Measurements from ENCODE around the gene SERINC3. TPM values are rescaled to one million over a fixed set of nuclear protein-coding genes. Genes with fewer than 3 reads are reported as not detected.

Gene SERINC3
- total RNA-seq, 3 donors from 2014 or later: 91.1 to 254 (median 100) TPM

GRCh38 chr20:44450281-44450889 lies 71.5 kb downstream of the SERINC3 start:
- Histone ChIP-seq H3K9me3 (no peaks in the 10 kb centered on the region), H3K4me3 (no peak overlapping the region), H3K27me3 (no peaks in the 10 kb centered on the region), H3K27ac (no peak overlapping the region), H3K36me3 (no peaks in the 10 kb centered on the region), H3K4me1 (no peaks in the 10 kb centered on the region)
- intact Hi-C loops (cut with DNase I; ENCODE audit: low total_unique reads): no loop called here
- DNase-seq (ENCODE audit: low spot score in 2 of 2): no peak
- TF ChIP-seq POLR2AphosphoS5 (IDR thresholded peaks at IDR 0.05) (no peak), POLR2A (IDR thresholded peaks at IDR 0.05) (no peak), CTCF (IDR thresholded peaks at IDR 0.05) (no peak)

GRCh38 chr20:44449864-44450263 lies 72.0 kb downstream of the SERINC3 start:
- no peak for DNase-seq (ENCODE audit: low spot score in 2 of 2)
- intact Hi-C loops (cut with DNase I; ENCODE audit: low total_unique reads): no loop called here
- no peaks in the 10 kb centered on the region for H3K4me1 ChIP-seq
- H3K27me3 ChIP-seq: no peaks in the 10 kb centered on the region
- no peak overlapping the region for H3K27ac ChIP-seq
- no peak overlapping the region for H3K4me3 ChIP-seq
- no peaks in the 10 kb centered on the region for H3K9me3 ChIP-seq
- no peaks in the 10 kb centered on the region for H3K36me3 ChIP-seq
- TF ChIP-seq POLR2AphosphoS5 (IDR thresholded peaks at IDR 0.05) (no peak), POLR2A (IDR thresholded peaks at IDR 0.05) (no peak), CTCF (IDR thresholded peaks at IDR 0.05) (no peak)

GRCh38 chr20:44448753-44449546 lies 72.9 kb downstream of the SERINC3 start:
- H3K36me3 ChIP-seq: no peaks in the 10 kb centered on the region
- H3K9me3 ChIP-seq: no peaks in the 10 kb centered on the region
- intact Hi-C loops (cut with DNase I; ENCODE audit: low total_unique reads): no loop called here
- no peak overlapping the region for H3K4me3 ChIP-seq
- H3K27me3 ChIP-seq: no peaks in the 10 kb centered on the region
- TF ChIP-seq POLR2AphosphoS5 (IDR thresholded peaks at IDR 0.05) (no peak), CTCF (IDR thresholded peaks at IDR 0.05) (no peak), POLR2A (IDR thresholded peaks at IDR 0.05) (no peak)
- H3K27ac ChIP-seq: no peak overlapping the region
- H3K4me1 ChIP-seq: no peaks in the 10 kb centered on the region
- no peak for DNase-seq (ENCODE audit: low spot score in 2 of 2)

GRCh38 chr20:44447827-44448419 lies 73.9 kb downstream of the SERINC3 start:
- TF ChIP-seq POLR2A (IDR thresholded peaks at IDR 0.05) (no peak), CTCF (IDR thresholded peaks at IDR 0.05) (no peak), POLR2AphosphoS5 (IDR thresholded peaks at IDR 0.05) (no peak)
- Histone ChIP-seq H3K27me3 (no peaks in the 10 kb centered on the region), H3K4me3 (no peak overlapping the region), H3K27ac (no peak overlapping the region), H3K9me3 (no peaks in the 10 kb centered on the region), H3K4me1 (no peaks in the 10 kb centered on the region), H3K36me3 (no peaks in the 10 kb centered on the region)
- no peak for DNase-seq (ENCODE audit: low spot score in 2 of 2)
- intact Hi-C loops (cut with DNase I; ENCODE audit: low total_unique reads): no loop called here

Other genes with a start within 250 kb of the SERINC3 start
- 10 to 100 TPM in 1 of 3 donors, 1 to 10 TPM in 2; 8.8 to 17.0 (median 9.2) TPM for gene FITM2, start 210.9 kb downstream of the SERINC3 start, total RNA-seq
- gene R3HDML, start 185.0 kb downstream of the SERINC3 start, total RNA-seq: not detected
- gene HNF4A, start 166.4 kb downstream of the SERINC3 start, total RNA-seq: 1 to 10 TPM in 1 of 3 donors, not detected in 2; 1.6 TPM
- 10 to 100 TPM; 13.5 to 40.8 (median 14.7) TPM for gene TTPAL, start 46.2 kb downstream of the SERINC3 start, total RNA-seq
- gene PKIG, start 60.5 kb upstream of the SERINC3 start, total RNA-seq: 100 to 1,000 TPM in 1 of 3 donors, 10 to 100 TPM in 2; 59.9 to 102 (median 99.1) TPM
- gene ADA, start 129.6 kb upstream of the SERINC3 start, total RNA-seq: 10 to 100 TPM in 2 of 3 donors, 1 to 10 TPM in 1; 5.7 to 46.2 (median 11.5) TPM
- gene CCN5, start 193.3 kb upstream of the SERINC3 start, total RNA-seq: 1,000 to 10,000 TPM in 1 of 3 donors, 10 to 100 TPM in 2; 16.1 to 1,283 (median 39.0) TPM
- gene KCNK15, start 223.8 kb upstream of the SERINC3 start, total RNA-seq: 1 to 10 TPM; 5.0 to 7.3 (median 5.6) TPM

Data from breast epithelium (tissue), 4 donors.